Fibroblast of skin of abdomen (primary cell): Measurements from ENCODE around the gene RPL38.

ENCODE experiments used
- DNase-seq: peaks from one replicate; pipeline ENCODE4 v3.0.0-alpha.2; 2013

RPL38 gene

DNA sequence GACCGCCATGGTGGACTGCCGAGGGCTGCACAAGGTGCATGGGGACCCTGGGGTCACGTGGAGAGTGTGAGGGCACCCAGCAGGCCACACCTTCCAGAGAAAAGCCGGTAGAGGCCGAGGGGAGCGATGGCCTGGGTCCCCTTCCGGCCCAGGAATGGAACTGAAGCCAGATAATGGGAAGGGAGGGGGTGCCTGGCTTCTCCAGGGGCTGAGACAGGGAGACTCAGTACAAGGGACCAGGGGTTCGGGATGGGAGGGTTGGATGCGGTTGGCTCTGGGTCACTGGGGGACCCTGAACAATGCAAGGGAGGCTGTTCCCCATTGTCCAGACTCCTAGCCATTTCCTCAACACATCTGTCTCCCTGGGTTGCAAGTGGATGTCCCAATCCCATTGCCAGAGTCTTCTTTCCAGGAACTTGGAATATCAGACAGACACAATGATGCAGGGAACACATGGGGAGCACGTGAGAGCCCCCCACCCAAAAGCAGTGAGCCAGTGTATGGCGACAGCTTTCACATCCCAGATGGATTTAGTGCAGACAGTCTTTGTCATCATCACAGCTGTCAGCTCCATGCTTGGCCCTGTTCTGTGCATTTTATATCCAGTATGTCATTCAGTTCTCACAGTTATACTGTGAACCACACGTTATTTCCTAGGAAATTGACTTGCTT lies 47.0 kb downstream of the RPL38 start:
- no peak for DNase-seq

DNA sequence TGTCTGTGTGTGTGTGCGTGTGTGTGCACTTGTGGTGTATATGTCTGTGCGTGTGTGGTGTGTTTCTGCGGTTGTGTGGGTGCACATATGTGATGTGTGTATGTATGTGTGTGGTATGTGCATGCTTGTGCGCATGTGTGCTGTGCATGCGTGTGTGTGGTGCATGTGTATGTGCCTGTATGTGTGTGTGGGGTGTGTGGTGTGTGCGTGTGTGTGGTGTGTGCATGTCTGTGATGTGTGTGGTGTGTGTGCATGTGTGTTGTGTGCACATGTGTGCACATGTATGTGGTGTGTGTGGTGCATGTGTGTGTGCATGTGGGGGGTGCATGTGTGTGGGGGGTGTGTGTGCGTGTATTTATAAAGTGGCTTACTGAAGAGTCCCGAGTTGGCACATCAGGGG lies 47.6 kb downstream of the RPL38 start:
- DNase-seq: no peak

DNA sequence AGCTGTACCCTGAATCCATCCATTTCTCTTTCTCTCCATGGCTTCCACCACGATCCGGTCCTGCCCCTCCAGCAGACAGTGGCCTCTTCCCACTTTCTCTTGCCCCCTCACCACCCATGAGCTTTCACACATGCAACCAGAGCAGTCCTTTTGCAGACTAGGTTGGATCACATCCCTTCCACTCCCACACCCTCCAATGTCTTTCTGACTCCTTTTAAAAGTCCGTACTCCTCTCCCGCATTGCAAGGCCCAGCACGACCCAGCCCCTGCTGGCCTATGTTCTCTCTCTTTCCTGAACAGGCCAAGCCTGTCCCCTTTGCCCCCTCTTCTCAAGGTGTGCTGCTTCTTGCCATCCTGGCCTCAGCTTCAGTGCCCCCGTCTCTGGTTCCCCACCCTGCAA lies 48.1 kb downstream of the RPL38 start:
- DNase-seq: no peak

GRCh38 chr17:74252211-74252610 lies 48.7 kb downstream of the RPL38 start:
- DNase-seq: no peak

GRCh38 chr17:74253036-74253435 lies 49.6 kb downstream of the RPL38 start:
- DNase-seq: no peak

GRCh38 chr17:74257311-74257710 lies 53.8 kb downstream of the RPL38 start:
- no peak for DNase-seq

DNA sequence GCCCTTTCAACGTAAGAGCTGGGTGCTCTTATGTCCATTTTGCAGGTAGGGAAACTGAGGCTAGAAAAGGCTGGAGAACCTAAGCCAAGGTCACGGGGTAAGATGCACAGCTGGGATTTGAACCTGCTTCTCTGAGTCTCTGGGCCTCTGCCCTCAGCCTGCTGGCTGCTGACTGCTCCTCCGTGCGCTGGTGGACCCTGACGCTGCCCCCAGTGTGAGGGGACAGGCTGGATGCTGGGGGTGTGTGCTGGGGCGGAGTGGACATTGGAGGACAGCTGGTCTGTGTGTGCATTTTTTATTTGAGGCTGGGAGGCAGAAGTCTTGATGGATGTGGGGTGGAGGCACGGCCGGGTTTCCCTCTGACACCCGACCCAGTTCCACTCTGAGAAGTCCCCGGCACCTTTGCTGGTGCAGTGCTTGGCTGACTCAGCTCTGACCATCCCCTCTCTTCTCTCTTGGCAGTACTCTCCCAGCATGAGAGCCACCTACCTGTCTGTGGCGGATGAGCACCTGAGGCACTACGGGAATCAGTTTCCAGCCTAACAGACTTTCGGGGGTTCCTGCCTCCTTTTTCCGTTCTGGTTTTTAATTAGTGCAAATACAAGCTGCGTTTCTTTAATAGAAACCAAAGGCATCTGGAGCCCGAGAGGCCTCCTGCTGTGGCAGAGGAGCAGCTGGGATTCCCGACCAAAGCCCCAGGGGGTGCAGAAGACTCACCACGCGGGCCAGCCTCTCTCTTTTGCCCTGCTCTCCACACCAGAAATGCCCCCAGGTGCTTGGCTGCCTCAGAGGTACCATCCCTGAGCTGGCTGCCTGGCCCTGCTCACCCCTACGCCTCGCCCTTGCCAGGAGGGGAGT lies 56.4 kb downstream of the RPL38 start:
- no peak for DNase-seq
